A549 (cell line): ENCODE measurements around the gene MUC20. TPM values are rescaled to one million over a fixed set of nuclear protein-coding genes. Genes with fewer than 3 reads are reported as not detected.

ENCODE experiments used
- ATAC-seq, 2 experiments: fragments of 200-7000 bp in 1 of 2; fragments of >200 bp in 1 of 2; cut with Nextera tagmentation in 1 of 2; cut with Tn5 transposase in 1 of 2; 3 replicates each; pipeline versions ENCODE4 v1.8.0 to v1.9.1; 2018 to 2020; ENCODE audit warnings: mild to moderate bottlenecking in 1 of 2, moderate library complexity in 1 of 2
- CTCF ChIA-PET: fragments of 300-600 bp; sonication (Branson Sonifier 250); formaldehyde crosslinking; extraction: SDS; loops from one replicate; lab custom pipeline; 2021; ENCODE audit warnings: antibody characterized with exemption, inconsistent platforms; lab: Yijun Ruan, JAX
- POLR2A ChIA-PET: fragments of 350-600 bp; formaldehyde crosslinking; extraction: SDS; loops from one replicate; lab custom pipeline; 2021; ENCODE audit warnings: antibody characterized with exemption, inconsistent platforms; lab: Yijun Ruan, JAX
- DNase-seq, 2 experiments: peaks; one replicate each; pipeline versions ENCODE4 v3.0.0 to v3.0.0-alpha.2; 2011 to 2016; ENCODE audit warnings: low read depth in 1 of 2, low spot score in 1 of 2
- FAIRE-seq: peaks from 2 replicates; lab custom pipeline; 2011; peaks lifted over from hg19 to GRCh38; lab: Jason Lieb, UNC
- H3K27ac ChIP-seq, 2 experiments: fragments of >200 bp; sonication (Bioruptor Twin); formaldehyde crosslinking; 3 replicates each; pipeline ENCODE4 v1.5.1; 2016 to 2017
- H3K4me1 ChIP-seq: fragments of >200 bp; sonication (Bioruptor Twin); formaldehyde crosslinking; 3 replicates; pipeline ENCODE4 v1.6.1; 2016
- H3K4me2 ChIP-seq: fragments of >200 bp; sonication (Bioruptor Twin); formaldehyde crosslinking; 3 replicates; pipeline ENCODE4 v1.6.1; 2016
- H3K4me3 ChIP-seq: fragments of >200 bp; sonication (Bioruptor Twin); formaldehyde crosslinking; 3 replicates; pipeline ENCODE4 v1.5.1; 2016
- H3K9me3 ChIP-seq: fragments of >200 bp; sonication (Bioruptor Twin); formaldehyde crosslinking; 3 replicates; pipeline ENCODE4 v1.6.1; 2016
- CEBPB ChIP-seq, 2 experiments: fragments of >200 bp in 1 of 2; sonication (Bioruptor Twin) in 1 of 2; formaldehyde crosslinking in 1 of 2; IDR thresholded peaks; 2 replicates each; pipeline ENCODE4 v1.6.1; 2012 to 2016
- EHF ChIP-seq: fragments of 250-450 bp; sonication (Bioruptor Pico); IDR thresholded peaks from 2 replicates; pipeline ENCODE4 v1.5.0; 2020; ENCODE audit warnings: mild to moderate bottlenecking
- ESRRA ChIP-seq: fragments of 150-350 bp; IDR thresholded peaks from 2 replicates; pipeline ENCODE4 v1.6.1; 2014; ENCODE audit warnings: mild to moderate bottlenecking, low read length, borderline replicate concordance
- FOSL2 ChIP-seq, 2 experiments: fragments of 450-650 bp in 1 of 2; fragments of >200 bp in 1 of 2; sonication (Bioruptor Twin) in 1 of 2; formaldehyde crosslinking; IDR thresholded peaks; 2 replicates each; pipeline versions ENCODE4 v1.5.0 to v1.6.1; 2016 to 2020; ENCODE audit warnings: mild to moderate bottlenecking in 1 of 2, moderate library complexity in 1 of 2
- HDAC2 ChIP-seq: fragments of 200-600 bp; sonication (generic); IDR thresholded peaks from 2 replicates; pipeline ENCODE4 v1.6.1; 2016
- HEYL ChIP-seq: fragments of 250-450 bp; sonication (Bioruptor Pico); IDR thresholded peaks from 2 replicates; pipeline ENCODE4 v1.8.0; 2021; ENCODE audit warnings: mild to moderate bottlenecking, moderate library complexity
- HOXA7 ChIP-seq: fragments of 250-450 bp; sonication (Bioruptor Pico); IDR thresholded peaks from 2 replicates; pipeline ENCODE4 v1.5.0; 2020; ENCODE audit warnings: mild to moderate bottlenecking, moderate library complexity
- JUN ChIP-seq, 2 experiments: fragments of >200 bp; sonication (Bioruptor Twin); formaldehyde crosslinking; IDR thresholded peaks; 2 replicates in 1 of 2; 3 replicates in 1 of 2; pipeline ENCODE4 v1.6.1; 2016 to 2017
- MAZ ChIP-seq: fragments of 150-350 bp; IDR thresholded peaks from 2 replicates; pipeline ENCODE4 v1.6.1; 2014; ENCODE audit warnings: antibody characterized with exemption, low read depth, low read length, borderline replicate concordance
- NR3C1 ChIP-seq: fragments of >200 bp; sonication (Bioruptor Twin); formaldehyde crosslinking; IDR thresholded peaks from 3 replicates; pipeline ENCODE4 v1.6.1; 2017
- POLR2A ChIP-seq: IDR thresholded peaks from 2 replicates; pipeline ENCODE4 v1.6.1; 2012; ENCODE audit warnings: mild to moderate bottlenecking, low read length
- RAD21 ChIP-seq, 2 experiments: fragments of >200 bp in 1 of 2; sonication (Bioruptor Twin) in 1 of 2; formaldehyde crosslinking in 1 of 2; IDR thresholded peaks in 1 of 2; conservative IDR thresholded peaks in 1 of 2; 2 replicates in 1 of 2; 3 replicates in 1 of 2; pipeline ENCODE4 v1.6.1; 2012 to 2018; ENCODE audit warnings: inconsistent platforms in 1 of 2
- RNF2 ChIP-seq: fragments of 200-600 bp; sonication (generic); IDR thresholded peaks from 2 replicates; pipeline ENCODE4 v1.6.1; 2016; ENCODE audit warnings: low read depth, mild to moderate bottlenecking, antibody characterized with exemption, moderate library complexity, borderline replicate concordance
- TFCP2L1 ChIP-seq: fragments of 250-450 bp; sonication (Bioruptor Pico); IDR thresholded peaks from 2 replicates; pipeline ENCODE4 v1.5.0; 2021; ENCODE audit warnings: mild to moderate bottlenecking
- WGBS: methylation state at CpG from one replicate; pipeline ENCODE4 v1.1.6; 2017; ENCODE audit errors: missing lambda C conversion rate; 5-methylcytosine and 5-hydroxymethylcytosine counted together
- polyA plus RNA-seq, 4 experiments: library from polyadenylated mRNA; depleted of rRNA in 3 of 4; stranded (reverse); fragments of >200 nt; fragmentation: RNase III in 1 of 4; extraction: RNeasy Plus Mini Kit Qiagen cat#74134 plus additional on column Dnase treatment in 1 of 4; gene quantifications; 2 replicates in 3 of 4; 3 replicates in 1 of 4; pipeline ENCODE4 v1.2.3, GENCODE V29; 2011 to 2017
- TF ChIP-seq, protein P1 (sequence below): fragments of >200 bp; sonication (Bioruptor Twin); formaldehyde crosslinking; IDR thresholded peaks from 3 replicates; pipeline ENCODE4 v1.6.1; 2016
- TF ChIP-seq, protein P2 (sequence below): fragments of 450-650 bp; IDR thresholded peaks from 2 replicates; pipeline ENCODE4 v1.6.1; 2014; ENCODE audit warnings: antibody characterized with exemption
- TF ChIP-seq, protein P3 (sequence below): fragments of 150-350 bp; IDR thresholded peaks from 2 replicates; pipeline ENCODE4 v1.6.1; 2014; ENCODE audit warnings: low read depth, mild to moderate bottlenecking, low read length
- TF ChIP-seq, protein P4 (sequence below): fragments of >200 bp; sonication (Bioruptor Twin); formaldehyde crosslinking; IDR thresholded peaks from 2 replicates; pipeline ENCODE4 v1.6.1; 2016
- TF ChIP-seq, protein P5 (sequence below): fragments of 250-450 bp; sonication (Bioruptor Pico); IDR thresholded peaks from 2 replicates; pipeline ENCODE4 v1.5.0; 2020; ENCODE audit warnings: low read depth, mild to moderate bottlenecking, moderate library complexity

Gene MUC20
- polyA plus RNA-seq, 2 of the 4 experiments (the other 2 are of a cell fraction), result 0.44 to 0.87 TPM

DNA sequence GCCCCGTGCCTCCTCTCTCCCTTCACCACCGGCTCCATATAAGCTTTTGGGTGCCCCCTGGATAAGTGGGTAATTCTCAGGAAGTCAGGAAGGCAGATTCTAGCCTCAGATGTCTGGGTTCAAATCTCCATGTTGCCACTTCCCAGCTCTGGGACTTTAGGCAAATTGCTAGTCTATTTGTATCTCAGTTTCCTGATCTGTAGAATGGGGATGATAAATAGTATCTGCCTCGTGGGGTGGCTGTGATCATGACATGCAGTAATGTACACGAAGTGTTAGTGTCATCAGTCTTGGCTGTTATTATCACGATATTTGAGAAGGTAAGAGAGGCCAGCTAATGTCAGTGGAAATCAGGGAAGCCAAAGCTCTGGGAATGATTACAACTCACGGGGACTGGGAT is 47.6 kb downstream of the MUC20 start:
- 23% methylated on average over 6 of the region's 6 CpGs for WGBS
- POLR2A ChIA-PET, result no interaction called here
- FAIRE-seq, result no peak

DNA sequence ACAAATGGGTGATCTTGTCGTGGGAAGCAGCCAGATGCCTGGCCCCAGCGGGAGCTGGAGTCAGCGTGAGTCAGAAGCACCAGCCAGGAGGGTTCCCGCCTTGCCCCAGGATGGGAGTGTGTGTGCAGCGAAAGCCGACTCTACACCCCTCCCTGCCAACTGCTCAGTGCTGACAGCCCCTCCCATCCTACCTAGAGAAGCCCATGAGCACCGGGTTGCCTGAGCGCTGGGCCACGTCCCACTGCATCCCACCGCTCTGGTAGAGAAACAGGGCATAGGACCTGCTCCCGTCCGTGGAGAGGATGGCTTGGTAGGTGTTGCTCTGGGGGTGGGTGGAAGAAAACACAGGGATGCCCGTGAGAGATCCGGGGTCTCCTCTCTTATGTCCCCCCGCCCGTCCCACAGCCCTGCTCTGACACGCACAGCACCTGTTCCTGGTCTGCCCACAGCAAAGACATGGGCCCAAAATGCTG is 48.1 kb downstream of the MUC20 start:
- ChIA-PET CTCF (no interaction called here), POLR2A (no interaction called here)
- FAIRE-seq (no peak), DNase-seq (no peak), ATAC-seq (no peak; a peak in 2 of 6 replicates)
- H3K4me2 ChIP-seq, result no peak overlapping the region
- TF ChIP-seq HEYL, result no peak
- no peak for TF ChIP-seq FOSL2 (IDR thresholded peaks at IDR 0.05)
- TF ChIP-seq FOSL2 (CRISPR knock-in tag; IDR thresholded peaks at IDR 0.05), result no peak
- TF ChIP-seq RAD21 (conservative IDR thresholded peaks at IDR 0.05 in 1 of 2, IDR thresholded peaks at IDR 0.05 in 1 of 2), result no peak
- TF ChIP-seq, protein P1, sequence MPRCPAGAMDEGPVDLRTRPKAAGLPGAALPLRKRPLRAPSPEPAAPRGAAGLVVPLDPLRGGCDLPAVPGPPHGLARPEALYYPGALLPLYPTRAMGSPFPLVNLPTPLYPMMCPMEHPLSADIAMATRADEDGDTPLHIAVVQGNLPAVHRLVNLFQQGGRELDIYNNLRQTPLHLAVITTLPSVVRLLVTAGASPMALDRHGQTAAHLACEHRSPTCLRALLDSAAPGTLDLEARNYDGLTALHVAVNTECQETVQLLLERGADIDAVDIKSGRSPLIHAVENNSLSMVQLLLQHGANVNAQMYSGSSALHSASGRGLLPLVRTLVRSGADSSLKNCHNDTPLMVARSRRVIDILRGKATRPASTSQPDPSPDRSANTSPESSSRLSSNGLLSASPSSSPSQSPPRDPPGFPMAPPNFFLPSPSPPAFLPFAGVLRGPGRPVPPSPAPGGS, result no peak
- no peak for TF ChIP-seq CEBPB (IDR thresholded peaks at IDR 0.05)
- TF ChIP-seq RNF2, result no peak
- TF ChIP-seq TFCP2L1 (CRISPR knock-in tag), result no peak
- no peak for TF ChIP-seq NR3C1
- TF ChIP-seq, protein P2, sequence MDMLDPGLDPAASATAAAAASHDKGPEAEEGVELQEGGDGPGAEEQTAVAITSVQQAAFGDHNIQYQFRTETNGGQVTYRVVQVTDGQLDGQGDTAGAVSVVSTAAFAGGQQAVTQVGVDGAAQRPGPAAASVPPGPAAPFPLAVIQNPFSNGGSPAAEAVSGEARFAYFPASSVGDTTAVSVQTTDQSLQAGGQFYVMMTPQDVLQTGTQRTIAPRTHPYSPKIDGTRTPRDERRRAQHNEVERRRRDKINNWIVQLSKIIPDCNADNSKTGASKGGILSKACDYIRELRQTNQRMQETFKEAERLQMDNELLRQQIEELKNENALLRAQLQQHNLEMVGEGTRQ, result no peak
- no peak for TF ChIP-seq HOXA7 (CRISPR knock-in tag)
- TF ChIP-seq EHF (CRISPR knock-in tag), result no peak
- TF ChIP-seq, protein P3, sequence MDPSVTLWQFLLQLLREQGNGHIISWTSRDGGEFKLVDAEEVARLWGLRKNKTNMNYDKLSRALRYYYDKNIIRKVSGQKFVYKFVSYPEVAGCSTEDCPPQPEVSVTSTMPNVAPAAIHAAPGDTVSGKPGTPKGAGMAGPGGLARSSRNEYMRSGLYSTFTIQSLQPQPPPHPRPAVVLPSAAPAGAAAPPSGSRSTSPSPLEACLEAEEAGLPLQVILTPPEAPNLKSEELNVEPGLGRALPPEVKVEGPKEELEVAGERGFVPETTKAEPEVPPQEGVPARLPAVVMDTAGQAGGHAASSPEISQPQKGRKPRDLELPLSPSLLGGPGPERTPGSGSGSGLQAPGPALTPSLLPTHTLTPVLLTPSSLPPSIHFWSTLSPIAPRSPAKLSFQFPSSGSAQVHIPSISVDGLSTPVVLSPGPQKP, result no peak
- no peak for TF ChIP-seq JUN (IDR thresholded peaks at IDR 0.05)
- no peak for TF ChIP-seq MAZ
- TF ChIP-seq POLR2A, result no peak
- no peak for TF ChIP-seq ESRRA
- no peaks in the 10 kb centered on the region for H3K9me3 ChIP-seq
- no peak overlapping the region for H3K4me3 ChIP-seq
- WGBS, result 61% methylated on average over 15 of the region's 17 CpGs
- H3K4me1 ChIP-seq, result no peaks in the 10 kb centered on the region
- H3K27ac ChIP-seq, result no peak overlapping the region

More for the DNA sequence above, 47.6 kb downstream of the MUC20 start:
- TF ChIP-seq EHF (CRISPR knock-in tag) (no peak), HEYL (no peak)
- TF ChIP-seq, protein P4, sequence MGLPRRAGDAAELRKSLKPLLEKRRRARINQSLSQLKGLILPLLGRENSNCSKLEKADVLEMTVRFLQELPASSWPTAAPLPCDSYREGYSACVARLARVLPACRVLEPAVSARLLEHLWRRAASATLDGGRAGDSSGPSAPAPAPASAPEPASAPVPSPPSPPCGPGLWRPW, result no peak
- CTCF ChIA-PET, result no interaction called here
- Histone ChIP-seq H3K9me3 (no peaks in the 10 kb centered on the region), H3K4me3 (no peak overlapping the region), H3K27ac (no peak overlapping the region), H3K4me1 (no peaks in the 10 kb centered on the region), H3K4me2 (no peak overlapping the region)
- DNase-seq (no peak), ATAC-seq (no peak)

DNA sequence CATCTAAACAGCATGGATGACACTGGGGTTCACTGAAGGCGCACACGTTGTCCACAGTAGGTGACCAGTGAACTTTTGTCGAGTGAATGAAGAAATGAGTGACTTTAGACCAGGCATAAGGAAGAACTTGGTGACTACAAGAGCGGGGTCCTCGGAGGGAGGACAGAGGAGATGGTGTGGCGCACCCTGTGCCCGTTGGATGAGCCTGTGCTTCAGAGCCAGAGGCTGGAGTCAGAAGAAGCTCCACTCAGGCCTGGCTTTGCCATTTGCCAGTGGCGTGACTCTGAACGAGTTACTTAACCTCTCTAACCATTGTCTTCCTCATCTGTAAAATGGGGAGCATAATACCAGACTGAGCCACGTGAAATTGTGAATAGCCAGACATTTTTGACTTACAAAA is 48.8 kb downstream of the MUC20 start:
- no peak for FAIRE-seq
- no peak for ATAC-seq
- WGBS, result 67% methylated on average over 10 of the region's 10 CpGs
- TF ChIP-seq, protein P2, result no peak
- TF ChIP-seq, protein P5, sequence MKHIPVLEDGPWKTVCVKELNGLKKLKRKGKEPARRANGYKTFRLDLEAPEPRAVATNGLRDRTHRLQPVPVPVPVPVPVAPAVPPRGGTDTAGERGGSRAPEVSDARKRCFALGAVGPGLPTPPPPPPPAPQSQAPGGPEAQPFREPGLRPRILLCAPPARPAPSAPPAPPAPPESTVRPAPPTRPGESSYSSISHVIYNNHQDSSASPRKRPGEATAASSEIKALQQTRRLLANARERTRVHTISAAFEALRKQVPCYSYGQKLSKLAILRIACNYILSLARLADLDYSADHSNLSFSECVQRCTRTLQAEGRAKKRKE (CRISPR knock-in tag), result no peak
- TF ChIP-seq HDAC2 (no peak), ESRRA (no peak)
- no peak for DNase-seq
- Histone ChIP-seq H3K9me3 (no peaks in the 10 kb centered on the region), H3K4me1 (no peaks in the 10 kb centered on the region), H3K27ac (no peak overlapping the region), H3K4me3 (no peak overlapping the region), H3K4me2 (no peak overlapping the region)
- POLR2A ChIA-PET, result no interaction called here
- CTCF ChIA-PET, result no interaction called here
